Thyroid gland (tissue), 4 donors: Measurements from ENCODE around the gene BMP6. TPM values are rescaled to one million over a fixed set of nuclear protein-coding genes. Genes with fewer than 3 reads are reported as not detected.

ENCODE experiments used
- DNase-seq, 2 donors: peaks; one replicate each; pipeline ENCODE4 v3.0.0-alpha.2; 2019
- H3K27ac ChIP-seq, 3 donors: fragments of 200-600 bp; sonication (generic); 1 replicate in 2 of 3; 2 replicates in 1 of 3; pipeline ENCODE4 v1.5.1; 2016 to 2019; ENCODE audit warnings: mild to moderate bottlenecking in 1 of 3, moderate library complexity in 1 of 3
- H3K27me3 ChIP-seq: fragments of 200-600 bp; sonication (generic); one replicate; pipeline ENCODE4 v1.5.1; 2019
- H3K36me3 ChIP-seq, 2 donors: fragments of 200-600 bp; sonication (generic); one replicate each; pipeline ENCODE4 v1.5.1; 2016 to 2019
- H3K4me1 ChIP-seq, 2 donors: fragments of 200-600 bp; sonication (generic); one replicate each; pipeline ENCODE4 v1.5.1; 2017 to 2019
- H3K4me3 ChIP-seq, 3 donors: fragments of 200-600 bp; sonication (generic); replicated peaks in 1 of 3; 1 replicate in 2 of 3; 2 replicates in 1 of 3; pipeline ENCODE4 v1.5.1; 2016; ENCODE audit warnings: mild to moderate bottlenecking in 1 of 3
- H3K9me3 ChIP-seq: fragments of 200-600 bp; sonication (generic); one replicate; pipeline ENCODE4 v1.5.1; 2017
- POLR2A ChIP-seq, 2 donors: fragments of 450-650 bp; IDR thresholded peaks; one replicate each; pipeline ENCODE4 v1.6.1; 2017; ENCODE audit warnings: antibody characterized with exemption in 2 of 2, mild to moderate bottlenecking in 2 of 2, moderate library complexity in 1 of 2
- WGBS, 2 donors: methylation state at CpG; one replicate each; pipeline ENCODE4 v1.1.5; 2017; 5-methylcytosine and 5-hydroxymethylcytosine counted together
- intact Hi-C: fragments of 100-400 bp; cut with DNase I; formaldehyde crosslinking; loops from one replicate; pipeline ENCODE4 v1.15.1; 2023
- total RNA-seq, 4 donors: library from RNA; depleted of rRNA; stranded (reverse); fragments of >200 nt; gene quantifications; one replicate each; pipeline ENCODE4 v1.2.3, GENCODE V29; 2016
- TF ChIP-seq, protein P1 (sequence below), 6 experiments: fragments of 200-600 bp in 3 of 6; fragments of 450-650 bp in 3 of 6; sonication (generic) in 3 of 6; IDR thresholded peaks; one replicate each; pipeline ENCODE4 v1.5.1; 2016 to 2019; ENCODE audit warnings: antibody characterized with exemption in 6 of 6, mild to moderate bottlenecking in 2 of 6, inconsistent platforms in 1 of 6, moderate library complexity in 1 of 6

Gene BMP6
- total RNA-seq, 4 donors from 2014 or later, result 0.78 to 3.1 (median 1.9) TPM

DNA sequence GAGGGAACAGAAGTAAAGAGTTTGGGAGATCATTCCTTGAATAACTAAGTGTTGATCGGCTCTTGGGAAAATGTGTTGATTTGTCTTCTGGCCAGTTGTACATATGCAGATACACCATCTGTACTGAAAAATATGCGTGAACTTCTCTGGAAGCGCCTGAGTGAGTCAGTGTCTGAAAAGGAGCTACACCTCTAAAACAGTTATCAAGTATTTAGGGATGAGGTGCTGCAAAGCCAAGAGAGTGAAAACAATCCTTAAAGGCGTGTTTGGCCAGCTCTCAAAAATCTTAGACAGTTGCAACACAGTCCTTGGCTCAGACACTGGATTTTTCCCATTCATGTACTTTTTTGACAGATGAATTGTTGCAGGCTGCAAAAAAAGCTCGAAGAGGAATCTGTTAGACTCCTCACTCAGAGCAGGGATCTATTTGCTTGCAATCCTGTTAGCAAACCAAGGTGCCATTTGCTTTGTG, 61.3 kb downstream of the BMP6 start:
- intact Hi-C loops, result no loop called here
- no peaks in the 10 kb centered on the region for H3K27me3 ChIP-seq
- DNase-seq, result peak; percentile 13 to 41
- TF ChIP-seq POLR2A (IDR thresholded peaks at IDR 0.05), result no peak
- TF ChIP-seq, protein P1, sequence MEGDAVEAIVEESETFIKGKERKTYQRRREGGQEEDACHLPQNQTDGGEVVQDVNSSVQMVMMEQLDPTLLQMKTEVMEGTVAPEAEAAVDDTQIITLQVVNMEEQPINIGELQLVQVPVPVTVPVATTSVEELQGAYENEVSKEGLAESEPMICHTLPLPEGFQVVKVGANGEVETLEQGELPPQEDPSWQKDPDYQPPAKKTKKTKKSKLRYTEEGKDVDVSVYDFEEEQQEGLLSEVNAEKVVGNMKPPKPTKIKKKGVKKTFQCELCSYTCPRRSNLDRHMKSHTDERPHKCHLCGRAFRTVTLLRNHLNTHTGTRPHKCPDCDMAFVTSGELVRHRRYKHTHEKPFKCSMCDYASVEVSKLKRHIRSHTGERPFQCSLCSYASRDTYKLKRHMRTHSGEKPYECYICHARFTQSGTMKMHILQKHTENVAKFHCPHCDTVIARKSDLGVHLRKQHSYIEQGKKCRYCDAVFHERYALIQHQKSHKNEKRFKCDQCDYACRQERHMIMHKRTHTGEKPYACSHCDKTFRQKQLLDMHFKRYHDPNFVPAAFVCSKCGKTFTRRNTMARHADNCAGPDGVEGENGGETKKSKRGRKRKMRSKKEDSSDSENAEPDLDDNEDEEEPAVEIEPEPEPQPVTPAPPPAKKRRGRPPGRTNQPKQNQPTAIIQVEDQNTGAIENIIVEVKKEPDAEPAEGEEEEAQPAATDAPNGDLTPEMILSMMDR (IDR thresholded peaks at IDR 0.05), result no peak
- H3K27ac ChIP-seq, result no peak overlapping the region
- H3K36me3 ChIP-seq, result no peaks in the 10 kb centered on the region
- 31 to 35% methylated on average over 5 of the region's 5 CpGs for WGBS, 2 donors
- H3K4me3 ChIP-seq, result no peak overlapping the region
- H3K4me1 ChIP-seq, result peaks cover 25% of the 10 kb centered on the region in 2 donors
- no peaks in the 10 kb centered on the region for H3K9me3 ChIP-seq

DNA sequence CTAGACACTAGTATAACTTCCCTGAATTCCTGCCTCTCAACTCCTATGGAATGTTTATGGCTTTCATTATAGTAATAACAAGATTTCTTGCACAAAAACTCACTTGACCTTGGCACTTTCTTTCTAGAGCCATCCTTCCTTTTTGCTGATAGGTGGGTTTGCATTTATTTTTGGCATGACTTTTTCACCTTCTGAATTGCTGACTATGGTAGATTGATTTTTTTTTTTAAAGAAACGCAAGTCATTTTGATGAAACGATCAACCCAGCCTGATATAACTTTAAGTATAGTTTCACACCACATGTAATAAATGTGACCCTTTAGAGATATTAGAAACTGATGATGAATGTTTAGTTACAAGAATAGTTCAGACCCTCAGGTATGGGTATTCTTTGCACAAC, 61.8 kb downstream of the BMP6 start:
- Histone ChIP-seq H3K4me3 (no peak overlapping the region), H3K36me3 (no peaks in the 10 kb centered on the region), H3K9me3 (no peaks in the 10 kb centered on the region), H3K4me1 (peaks cover 25% of the 10 kb centered on the region in 2 donors), H3K27ac (no peak overlapping the region), H3K27me3 (no peaks in the 10 kb centered on the region)
- intact Hi-C loops, result no loop called here
- DNase-seq, result no peak
- 90 to 97% methylated on average over 2 of the region's 2 CpGs for WGBS, 2 donors
- TF ChIP-seq, protein P1 (IDR thresholded peaks at IDR 0.05), result no peak
- no peak for TF ChIP-seq POLR2A (IDR thresholded peaks at IDR 0.05)

DNA sequence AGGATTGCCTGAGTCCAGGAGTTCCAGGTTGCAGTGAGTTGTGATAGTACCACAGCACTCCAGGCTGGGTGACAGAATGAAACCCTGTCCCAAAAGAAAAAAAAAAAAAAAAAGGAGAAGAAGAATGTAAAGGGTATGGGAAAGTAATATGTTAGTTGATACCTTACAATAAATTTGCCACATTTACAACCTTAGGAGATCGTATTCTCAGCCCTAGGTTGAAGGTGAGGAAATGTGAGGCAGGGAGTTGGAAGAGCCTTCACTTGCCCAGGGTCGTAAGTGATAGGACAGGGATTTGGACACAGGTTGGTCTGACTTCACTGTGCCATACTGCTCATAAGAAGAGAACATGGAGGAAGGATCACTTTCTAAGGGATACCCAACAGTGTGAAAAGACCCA, 68.6 kb downstream of the BMP6 start:
- no peak for TF ChIP-seq POLR2A (IDR thresholded peaks at IDR 0.05)
- TF ChIP-seq, protein P1 (IDR thresholded peaks at IDR 0.05), result no peak
- 92 to 96% methylated on average over 2 of the region's 2 CpGs for WGBS, 2 donors

DNA sequence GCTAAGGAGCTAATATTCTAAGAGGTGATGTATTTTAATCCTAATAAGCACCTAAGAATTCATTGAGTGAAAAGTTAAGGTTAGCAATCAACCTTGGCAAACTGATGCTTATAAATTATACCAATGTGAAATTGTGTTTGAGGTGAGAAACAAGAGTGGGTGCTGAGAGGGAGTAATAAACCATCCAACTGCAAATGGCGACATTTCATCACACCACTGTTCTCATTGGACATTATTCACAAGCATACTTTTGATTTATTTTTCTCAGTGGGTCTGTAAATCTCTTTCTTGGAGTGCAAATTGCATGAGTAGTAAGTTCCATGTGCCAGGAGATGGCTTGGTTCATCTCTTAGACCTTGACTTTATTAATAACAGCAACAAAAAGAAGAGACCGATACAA, 71.5 kb downstream of the BMP6 start:
- no peaks in the 10 kb centered on the region for H3K9me3 ChIP-seq
- no peaks in the 10 kb centered on the region for H3K36me3 ChIP-seq
- 92 to 99% methylated on average over 2 of the region's 2 CpGs for WGBS, 2 donors
- intact Hi-C loops, result no loop called here
- no peaks in the 10 kb centered on the region for H3K27me3 ChIP-seq
- H3K4me3 ChIP-seq, result no peak overlapping the region
- H3K27ac ChIP-seq, result no peak overlapping the region
- no peak for TF ChIP-seq POLR2A (IDR thresholded peaks at IDR 0.05)
- TF ChIP-seq, protein P1 (IDR thresholded peaks at IDR 0.05), result no peak
- H3K4me1 ChIP-seq, result no peaks in the 10 kb centered on the region
- DNase-seq, result no peak

More for the DNA sequence above, 68.6 kb downstream of the BMP6 start:
- H3K27ac ChIP-seq, result no peak overlapping the region
- no peak overlapping the region for H3K4me3 ChIP-seq
- no peaks in the 10 kb centered on the region for H3K27me3 ChIP-seq
- no peaks in the 10 kb centered on the region for H3K9me3 ChIP-seq
- no peaks in the 10 kb centered on the region for H3K4me1 ChIP-seq
- intact Hi-C loops, result no loop called here
- H3K36me3 ChIP-seq, result no peaks in the 10 kb centered on the region
- no peak for DNase-seq

DNA sequence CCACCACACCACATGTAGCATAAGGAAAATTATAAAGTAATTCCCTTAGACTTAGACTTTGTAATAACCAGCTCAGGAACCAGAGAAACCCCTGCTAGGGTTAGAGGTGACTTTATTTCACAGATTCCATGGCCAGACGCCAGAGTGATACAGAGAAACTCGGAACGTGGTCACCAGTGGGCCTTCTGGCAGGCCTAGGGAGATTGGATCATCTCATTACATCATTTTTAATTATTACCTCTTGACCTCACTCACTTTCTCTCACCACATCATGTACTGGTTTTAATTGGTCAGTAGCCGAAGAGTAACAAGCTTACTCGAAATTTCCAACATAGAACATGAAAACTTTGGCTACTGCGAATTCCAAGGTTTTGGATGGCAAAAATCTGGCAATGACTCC, 72.9 kb downstream of the BMP6 start:
- no peaks in the 10 kb centered on the region for H3K36me3 ChIP-seq
- no peaks in the 10 kb centered on the region for H3K27me3 ChIP-seq
- no peaks in the 10 kb centered on the region for H3K9me3 ChIP-seq
- no peak for TF ChIP-seq POLR2A (IDR thresholded peaks at IDR 0.05)
- TF ChIP-seq, protein P1 (IDR thresholded peaks at IDR 0.05), result no peak
- no peak overlapping the region for H3K4me3 ChIP-seq
- 86 to 92% methylated on average over 6 of the region's 6 CpGs for WGBS, 2 donors
- intact Hi-C loops, result no loop called here
- no peaks in the 10 kb centered on the region for H3K4me1 ChIP-seq
- no peak for DNase-seq
- H3K27ac ChIP-seq, result no peak overlapping the region
